Activated T-helper 17 cell treated with anti-CD3 and anti-CD28 coated beads, Interleukin-2, amount 50 U/mL, for 72 hours (primary cell): ENCODE measurements around the gene ZFY. TPM values are rescaled to one million over a fixed set of nuclear protein-coding genes. Genes with fewer than 3 reads are reported as not detected.

Experiments used
- ATAC-seq: fragments of 150-1000 bp; cut with Tn5 transposase; replicated peaks from 2 replicates; pipeline ENCODE4 v1.10.0; 2021; ENCODE audit warnings: mild to moderate bottlenecking, moderate library complexity
- H3K27ac Mint-ChIP-seq: one replicate; pipeline ENCODE4 v1.8.0; 2022; ENCODE audit warnings: mixed read lengths
- H3K27me3 Mint-ChIP-seq: one replicate; pipeline ENCODE4 v1.8.0; 2022; ENCODE audit warnings: mixed read lengths
- H3K36me3 Mint-ChIP-seq: one replicate; pipeline ENCODE4 v1.8.0; 2022; ENCODE audit warnings: low read depth, mild to moderate bottlenecking, mixed read lengths
- H3K4me1 Mint-ChIP-seq: one replicate; pipeline ENCODE4 v1.8.0; 2022; ENCODE audit warnings: mixed read lengths
- H3K4me3 Mint-ChIP-seq: one replicate; pipeline ENCODE4 v1.8.0; 2022; ENCODE audit warnings: mild to moderate bottlenecking, mixed read lengths
- H3K9me3 Mint-ChIP-seq: one replicate; pipeline ENCODE4 v1.8.0; 2022; ENCODE audit warnings: mixed read lengths
- total RNA-seq, 2 donors: library from RNA; stranded (reverse); gene quantifications; one replicate each; pipeline ENCODE4 v1.2.3, GENCODE V29; 2022

The ZFY gene
- 10 to 100 TPM; 14.0 to 19.1 TPM for total RNA-seq

GRCh38 chrY:2934861-2935715 is at the start of gene ZFY:
ZFY (plus strand) TSS chrY:2935381; CDS start chrY:2953937, 18,556 bp downstream.
- peak within 1 kb of the TSS; percentile 93 for H3K4me3 Mint-ChIP-seq
- peak; percentile 56 for ATAC-seq
- H3K27me3 Mint-ChIP-seq = no peaks in the 10 kb centered on the region
- peaks cover 10% of the 10 kb centered on the region for H3K4me1 Mint-ChIP-seq
- H3K9me3 Mint-ChIP-seq = no peaks in the 10 kb centered on the region
- peaks cover 26% of the 10 kb centered on the region for H3K36me3 Mint-ChIP-seq
- peak within 1 kb of the TSS; percentile 97 for H3K27ac Mint-ChIP-seq

GRCh38 chrY:2885880-2886279 is 49.3 kb upstream of the ZFY start:
- ATAC-seq = no peak

GRCh38 chrY:2887386-2887785 is 47.8 kb upstream of the ZFY start:
- peak overlapping the region; percentile 89 for H3K4me3 Mint-ChIP-seq
- H3K9me3 Mint-ChIP-seq = no peaks in the 10 kb centered on the region
- peak; percentile 71 for ATAC-seq
- H3K27ac Mint-ChIP-seq = peak overlapping the region; percentile 97
- H3K4me1 Mint-ChIP-seq = peaks cover 12% of the 10 kb centered on the region
- H3K27me3 Mint-ChIP-seq = no peaks in the 10 kb centered on the region
- no peaks in the 10 kb centered on the region for H3K36me3 Mint-ChIP-seq

More at GRCh38 chrY:2885880-2886279, 49.3 kb upstream of the ZFY start:
- Mint-ChIP-seq H3K4me1 (peaks cover 12% of the 10 kb centered on the region), H3K9me3 (peaks cover 3% of the 10 kb centered on the region), H3K36me3 (no peaks in the 10 kb centered on the region), H3K27ac (no peak overlapping the region), H3K4me3 (no peak overlapping the region), H3K27me3 (no peaks in the 10 kb centered on the region)

- peak; percentile 96 for ATAC-seq
- no peaks in the 10 kb centered on the region for H3K9me3 Mint-ChIP-seq
- no peaks in the 10 kb centered on the region for H3K27me3 Mint-ChIP-seq
- H3K4me1 Mint-ChIP-seq = peaks cover 12% of the 10 kb centered on the region
- H3K27ac Mint-ChIP-seq = peak overlapping the region; percentile 97
- H3K4me3 Mint-ChIP-seq = peak overlapping the region; percentile 89
- H3K36me3 Mint-ChIP-seq = no peaks in the 10 kb centered on the region
Measured at GRCh38 chrY:2887955-2888354, 47.2 kb upstream of the ZFY start.

GRCh38 chrY:2893471-2893870 is 41.7 kb upstream of the ZFY start:
- ATAC-seq = no peak
- Mint-ChIP-seq H3K36me3 (no peaks in the 10 kb centered on the region), H3K4me3 (no peak overlapping the region), H3K27ac (no peak overlapping the region), H3K9me3 (no peaks in the 10 kb centered on the region), H3K27me3 (no peaks in the 10 kb centered on the region), H3K4me1 (peaks cover 2% of the 10 kb centered on the region)

- no peak for ATAC-seq
- Mint-ChIP-seq H3K9me3 (no peaks in the 10 kb centered on the region), H3K4me3 (no peak overlapping the region), H3K27me3 (no peaks in the 10 kb centered on the region), H3K4me1 (no peaks in the 10 kb centered on the region), H3K36me3 (no peaks in the 10 kb centered on the region), H3K27ac (no peak overlapping the region)
Measured at GRCh38 chrY:2896050-2896449, 39.1 kb upstream of the ZFY start.

GRCh38 chrY:2907356-2907755 is 27.8 kb upstream of the ZFY start:
- Mint-ChIP-seq H3K27ac (no peak overlapping the region), H3K36me3 (no peaks in the 10 kb centered on the region), H3K27me3 (no peaks in the 10 kb centered on the region), H3K9me3 (no peaks in the 10 kb centered on the region), H3K4me1 (no peaks in the 10 kb centered on the region), H3K4me3 (no peak overlapping the region)
- no peak for ATAC-seq

GRCh38 chrY:2913066-2913815 is 21.9 kb upstream of the ZFY start:
- H3K4me3 Mint-ChIP-seq = peak overlapping the region; percentile 52
- H3K4me1 Mint-ChIP-seq = peaks cover 6% of the 10 kb centered on the region
- H3K9me3 Mint-ChIP-seq = no peaks in the 10 kb centered on the region
- no peaks in the 10 kb centered on the region for H3K36me3 Mint-ChIP-seq
- peak; percentile 84 for ATAC-seq
- H3K27me3 Mint-ChIP-seq = no peaks in the 10 kb centered on the region
- H3K27ac Mint-ChIP-seq = peak overlapping the region; percentile 82

GRCh38 chrY:2934078-2934477 is 1.1 kb upstream of the ZFY start:
- Mint-ChIP-seq H3K27me3 (no peaks in the 10 kb centered on the region), H3K27ac (peak overlapping the region; percentile 89), H3K4me3 (peak overlapping the region; percentile 93), H3K36me3 (peaks cover 22% of the 10 kb centered on the region), H3K4me1 (peaks cover 7% of the 10 kb centered on the region), H3K9me3 (no peaks in the 10 kb centered on the region)
- ATAC-seq = no peak

GRCh38 chrY:2935716-2936435 is 695 bp downstream of the ZFY start:
- peaks cover 10% of the 10 kb centered on the region for H3K4me1 Mint-ChIP-seq
- H3K9me3 Mint-ChIP-seq = no peaks in the 10 kb centered on the region
- H3K36me3 Mint-ChIP-seq = peaks cover 26% of the 10 kb centered on the region
- peak overlapping the region; percentile 97 for H3K27ac Mint-ChIP-seq
- peak overlapping the region; percentile 93 for H3K4me3 Mint-ChIP-seq
- H3K27me3 Mint-ChIP-seq = no peaks in the 10 kb centered on the region
- peak; percentile 83 for ATAC-seq

GRCh38 chrY:2936436-2936750 is 1.2 kb downstream of the ZFY start:
- ATAC-seq = no peak
- Mint-ChIP-seq H3K9me3 (no peaks in the 10 kb centered on the region), H3K27ac (peak overlapping the region; percentile 97), H3K27me3 (no peaks in the 10 kb centered on the region), H3K4me3 (peak overlapping the region; percentile 93), H3K36me3 (peaks cover 26% of the 10 kb centered on the region), H3K4me1 (peaks cover 10% of the 10 kb centered on the region)

- peaks cover 26% of the 10 kb centered on the region for H3K36me3 Mint-ChIP-seq
- ATAC-seq = no peak
- H3K9me3 Mint-ChIP-seq = no peaks in the 10 kb centered on the region
- no peaks in the 10 kb centered on the region for H3K27me3 Mint-ChIP-seq
- H3K4me3 Mint-ChIP-seq = peak overlapping the region; percentile 93
- peaks cover 10% of the 10 kb centered on the region for H3K4me1 Mint-ChIP-seq
- H3K27ac Mint-ChIP-seq = peak overlapping the region; percentile 97
Measured at GRCh38 chrY:2937149-2937548, 2.0 kb downstream of the ZFY start.

GRCh38 chrY:2949590-2950252 is 14.5 kb downstream of the ZFY start:
- peaks cover 10% of the 10 kb centered on the region for H3K4me1 Mint-ChIP-seq
- no peaks in the 10 kb centered on the region for H3K9me3 Mint-ChIP-seq
- H3K4me3 Mint-ChIP-seq = no peak overlapping the region
- H3K36me3 Mint-ChIP-seq = peaks cover 17% of the 10 kb centered on the region
- H3K27ac Mint-ChIP-seq = peak overlapping the region; percentile 75
- no peaks in the 10 kb centered on the region for H3K27me3 Mint-ChIP-seq
- ATAC-seq = peak; percentile 96

GRCh38 chrY:2950655-2951054 is 15.5 kb downstream of the ZFY start:
- Mint-ChIP-seq H3K4me1 (peaks cover 10% of the 10 kb centered on the region), H3K4me3 (peak overlapping the region; percentile 36), H3K9me3 (no peaks in the 10 kb centered on the region), H3K27me3 (no peaks in the 10 kb centered on the region), H3K36me3 (peaks cover 27% of the 10 kb centered on the region), H3K27ac (peak overlapping the region; percentile 75)
- peak; percentile 63 for ATAC-seq
